ENCODE measurements around the gene CCDC80.

CCDC80 gene

GRCh38 chr3:112634786-112635541 lies 6.0 kb downstream of the CCDC80 start:
- H3K36me3 ChIP-seq (ENCODE audit: insufficient read depth): no peaks in the 10 kb centered on the region
- no peaks in the 10 kb centered on the region for H4K20me1 ChIP-seq (ENCODE audit: insufficient read depth)
- H3K4me3 ChIP-seq (IDR thresholded peaks at IDR 0.05; ENCODE audit: insufficient read depth, low read depth, low read length): no peak overlapping the region
- H3K4me2 ChIP-seq: no peak overlapping the region
- H2AFZ ChIP-seq (ENCODE audit: low read depth): no peak overlapping the region
- no peaks in the 10 kb centered on the region for H3K4me1 ChIP-seq (ENCODE audit: low read depth, poor library complexity, severe bottlenecking)
- TF ChIP-seq, protein P1, sequence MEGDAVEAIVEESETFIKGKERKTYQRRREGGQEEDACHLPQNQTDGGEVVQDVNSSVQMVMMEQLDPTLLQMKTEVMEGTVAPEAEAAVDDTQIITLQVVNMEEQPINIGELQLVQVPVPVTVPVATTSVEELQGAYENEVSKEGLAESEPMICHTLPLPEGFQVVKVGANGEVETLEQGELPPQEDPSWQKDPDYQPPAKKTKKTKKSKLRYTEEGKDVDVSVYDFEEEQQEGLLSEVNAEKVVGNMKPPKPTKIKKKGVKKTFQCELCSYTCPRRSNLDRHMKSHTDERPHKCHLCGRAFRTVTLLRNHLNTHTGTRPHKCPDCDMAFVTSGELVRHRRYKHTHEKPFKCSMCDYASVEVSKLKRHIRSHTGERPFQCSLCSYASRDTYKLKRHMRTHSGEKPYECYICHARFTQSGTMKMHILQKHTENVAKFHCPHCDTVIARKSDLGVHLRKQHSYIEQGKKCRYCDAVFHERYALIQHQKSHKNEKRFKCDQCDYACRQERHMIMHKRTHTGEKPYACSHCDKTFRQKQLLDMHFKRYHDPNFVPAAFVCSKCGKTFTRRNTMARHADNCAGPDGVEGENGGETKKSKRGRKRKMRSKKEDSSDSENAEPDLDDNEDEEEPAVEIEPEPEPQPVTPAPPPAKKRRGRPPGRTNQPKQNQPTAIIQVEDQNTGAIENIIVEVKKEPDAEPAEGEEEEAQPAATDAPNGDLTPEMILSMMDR (conservative IDR thresholded peaks at IDR 0.05; ENCODE audit: low read depth, low read length): no peak
- no peaks in the 10 kb centered on the region for H3K79me2 ChIP-seq (ENCODE audit: insufficient read depth, low read depth)
- H3K27me3 ChIP-seq (ENCODE audit: insufficient read depth, low read depth): no peaks in the 10 kb centered on the region
- no peak overlapping the region for H3K27ac ChIP-seq
- H3K9ac ChIP-seq: no peak overlapping the region

DNA sequence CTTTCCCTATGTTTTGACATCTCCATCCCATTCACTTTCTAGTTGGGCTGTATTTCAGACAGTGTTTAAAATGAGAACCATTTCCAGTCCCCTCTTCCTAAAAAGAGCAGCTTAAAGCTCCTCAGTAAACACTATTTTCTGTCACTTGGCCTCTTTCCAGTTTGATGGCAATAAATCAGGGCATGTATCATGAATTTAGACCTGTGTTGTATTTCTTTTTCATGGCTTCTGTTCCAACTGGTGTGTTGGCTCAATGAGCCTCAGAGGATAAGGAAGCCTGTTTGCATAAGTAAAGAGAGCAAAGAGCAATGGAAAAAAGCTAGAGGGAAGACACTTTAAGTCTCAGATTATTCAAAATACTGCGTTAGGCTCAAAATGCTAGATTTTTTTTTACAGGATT lies 7.2 kb downstream of the CCDC80 start:
- Histone ChIP-seq H4K20me1 (ENCODE audit: insufficient read depth) (no peaks in the 10 kb centered on the region), H3K4me2 (no peak overlapping the region), H3K4me1 (ENCODE audit: low read depth, poor library complexity, severe bottlenecking) (no peaks in the 10 kb centered on the region), H3K36me3 (ENCODE audit: insufficient read depth) (no peaks in the 10 kb centered on the region), H3K27ac (no peak overlapping the region), H3K27me3 (ENCODE audit: insufficient read depth, low read depth) (no peaks in the 10 kb centered on the region), H3K4me3 (IDR thresholded peaks at IDR 0.05; ENCODE audit: insufficient read depth, low read depth, low read length) (no peak overlapping the region), H2AFZ (ENCODE audit: low read depth) (no peak overlapping the region), H3K9ac (no peak overlapping the region), H3K79me2 (ENCODE audit: insufficient read depth, low read depth) (no peaks in the 10 kb centered on the region)
- TF ChIP-seq, protein P1 (conservative IDR thresholded peaks at IDR 0.05; ENCODE audit: low read depth, low read length): no peak

GRCh38 chr3:112633191-112633590 lies 7.8 kb downstream of the CCDC80 start:
- Histone ChIP-seq H3K4me3 (IDR thresholded peaks at IDR 0.05; ENCODE audit: insufficient read depth, low read depth, low read length) (no peak overlapping the region), H3K79me2 (ENCODE audit: insufficient read depth, low read depth) (no peaks in the 10 kb centered on the region), H4K20me1 (ENCODE audit: insufficient read depth) (no peaks in the 10 kb centered on the region), H3K36me3 (ENCODE audit: insufficient read depth) (no peaks in the 10 kb centered on the region), H3K27ac (no peak overlapping the region), H3K9ac (no peak overlapping the region), H3K4me1 (ENCODE audit: low read depth, poor library complexity, severe bottlenecking) (no peaks in the 10 kb centered on the region), H3K4me2 (no peak overlapping the region), H2AFZ (ENCODE audit: low read depth) (no peak overlapping the region), H3K27me3 (ENCODE audit: insufficient read depth, low read depth) (no peaks in the 10 kb centered on the region)
- TF ChIP-seq, protein P1 (conservative IDR thresholded peaks at IDR 0.05; ENCODE audit: low read depth, low read length): no peak

DNA sequence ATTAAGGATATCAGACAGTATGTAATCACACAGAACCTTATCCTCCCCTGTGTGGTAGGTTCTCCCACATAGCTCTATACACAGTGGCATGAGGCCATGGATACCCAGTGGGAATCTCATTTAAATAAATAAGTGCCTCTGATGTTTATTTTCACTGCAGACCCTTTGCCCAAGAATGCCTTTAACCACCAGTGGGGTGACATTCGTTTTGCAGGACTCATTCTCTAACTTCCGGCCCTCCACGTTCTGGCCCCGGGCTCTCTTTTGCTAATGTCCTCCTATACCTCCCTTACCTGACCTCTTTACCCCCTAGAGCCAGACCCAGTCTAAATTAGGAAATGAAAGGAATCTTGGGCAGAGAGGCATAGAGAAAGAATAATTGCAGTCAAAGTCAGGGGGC lies 8.3 kb downstream of the CCDC80 start:
- no peaks in the 10 kb centered on the region for H4K20me1 ChIP-seq (ENCODE audit: insufficient read depth)
- no peaks in the 10 kb centered on the region for H3K79me2 ChIP-seq (ENCODE audit: insufficient read depth, low read depth)
- H3K4me3 ChIP-seq (IDR thresholded peaks at IDR 0.05; ENCODE audit: insufficient read depth, low read depth, low read length): no peak overlapping the region
- no peaks in the 10 kb centered on the region for H3K27me3 ChIP-seq (ENCODE audit: insufficient read depth, low read depth)
- H3K27ac ChIP-seq: no peak overlapping the region
- H3K4me1 ChIP-seq (ENCODE audit: low read depth, poor library complexity, severe bottlenecking): no peaks in the 10 kb centered on the region
- no peaks in the 10 kb centered on the region for H3K36me3 ChIP-seq (ENCODE audit: insufficient read depth)
- no peak overlapping the region for H3K9ac ChIP-seq
- H2AFZ ChIP-seq (ENCODE audit: low read depth): no peak overlapping the region
- TF ChIP-seq, protein P1 (conservative IDR thresholded peaks at IDR 0.05; ENCODE audit: low read depth, low read length): no peak
- no peak overlapping the region for H3K4me2 ChIP-seq
